Superior temporal gyrus (tissue), 1 donor: ENCODE measurements around the gene PRKG2.
A peak's percentile ranks its signal among the peaks of the same experiment; 100 is the strongest.

Experiments used
- DNase-seq: peaks from one replicate; pipeline ENCODE4 v3.0.0-alpha.2; 2016; ENCODE audit errors: extremely low spot score

The PRKG2 gene

GRCh38 chr4:81215931-81216330 lies 909 bp upstream of the PRKG2 start:
- DNase-seq, result no peak

DNA sequence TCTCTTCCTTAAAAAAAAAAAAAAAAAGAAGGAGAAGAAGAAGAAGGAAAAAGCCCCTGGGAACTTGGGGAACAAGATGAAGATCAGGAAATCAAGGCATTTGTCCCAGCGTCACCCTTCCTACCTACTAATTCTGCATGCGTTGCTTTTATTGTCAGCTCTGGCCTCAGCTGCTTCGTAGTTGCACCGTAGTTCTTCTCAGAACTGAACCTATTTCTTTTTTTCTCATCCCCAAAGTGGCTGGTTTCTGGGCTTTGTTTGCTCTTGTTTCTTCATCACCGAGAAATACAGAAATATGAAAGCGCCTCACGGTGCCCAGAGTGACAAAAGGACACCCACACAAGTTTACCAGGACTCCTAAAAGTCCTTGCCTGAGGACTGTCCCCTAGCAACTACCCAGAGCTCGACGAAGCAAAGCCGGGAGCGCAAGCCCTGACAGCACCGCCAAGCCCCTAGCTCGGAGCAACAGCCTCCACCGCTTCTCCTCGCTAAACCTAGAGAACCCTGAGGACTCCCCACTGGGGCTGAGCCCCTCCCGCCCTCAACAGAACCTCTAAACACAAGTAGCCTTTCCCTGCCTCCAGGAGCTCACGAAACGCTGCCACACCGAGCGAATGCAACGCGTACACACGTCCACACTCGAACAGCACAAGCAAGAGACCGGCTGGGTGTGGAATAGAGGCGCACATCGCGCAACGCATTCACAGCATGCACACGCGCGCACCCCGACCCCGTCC lies 710 bp downstream of the PRKG2 start:
- DNase-seq, result no peak

DNA sequence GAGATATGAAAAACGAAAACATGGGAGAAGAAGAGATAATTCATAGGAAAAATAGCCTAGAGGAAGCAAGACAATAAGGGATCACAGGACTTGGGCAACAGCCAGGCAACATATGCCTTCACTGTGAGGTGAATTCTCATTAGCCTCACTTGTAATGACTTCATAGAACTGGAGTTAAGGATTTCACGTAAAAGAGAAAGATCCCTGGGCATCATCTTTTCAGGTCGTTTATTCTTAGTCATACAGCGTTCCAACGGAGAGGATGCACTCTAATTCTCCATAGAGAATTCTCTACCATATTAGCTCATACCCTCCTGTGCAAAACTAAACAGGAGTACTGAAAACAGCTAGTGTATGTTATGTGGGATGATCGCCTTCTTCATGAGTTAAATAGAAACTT lies 1.4 kb downstream of the PRKG2 start:
- no peak for DNase-seq

GRCh38 chr4:81211956-81212355 lies 3.1 kb downstream of the PRKG2 start:
- no peak for DNase-seq

DNA sequence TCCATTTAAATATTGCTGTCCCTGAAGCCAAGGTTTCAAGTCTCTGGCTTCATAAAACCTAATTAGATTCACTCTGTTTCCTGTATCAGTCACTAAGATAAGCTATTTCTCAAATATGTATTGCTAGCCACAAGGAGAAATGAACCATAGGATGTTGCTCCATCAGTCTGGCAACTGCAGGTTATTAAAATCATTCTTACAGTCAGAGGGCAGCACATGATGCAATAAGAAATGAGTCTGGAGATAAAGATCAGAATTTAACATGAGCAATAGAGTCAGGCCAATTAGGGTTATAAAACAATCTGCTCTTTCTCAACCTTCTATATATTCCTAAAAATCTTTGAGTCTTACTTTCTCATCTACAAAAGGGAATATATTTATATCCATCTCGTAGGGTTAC lies 7.2 kb downstream of the PRKG2 start:
- DNase-seq, result no peak

GRCh38 chr4:81205302-81205701 lies 9.7 kb downstream of the PRKG2 start:
- no peak for DNase-seq

DNA sequence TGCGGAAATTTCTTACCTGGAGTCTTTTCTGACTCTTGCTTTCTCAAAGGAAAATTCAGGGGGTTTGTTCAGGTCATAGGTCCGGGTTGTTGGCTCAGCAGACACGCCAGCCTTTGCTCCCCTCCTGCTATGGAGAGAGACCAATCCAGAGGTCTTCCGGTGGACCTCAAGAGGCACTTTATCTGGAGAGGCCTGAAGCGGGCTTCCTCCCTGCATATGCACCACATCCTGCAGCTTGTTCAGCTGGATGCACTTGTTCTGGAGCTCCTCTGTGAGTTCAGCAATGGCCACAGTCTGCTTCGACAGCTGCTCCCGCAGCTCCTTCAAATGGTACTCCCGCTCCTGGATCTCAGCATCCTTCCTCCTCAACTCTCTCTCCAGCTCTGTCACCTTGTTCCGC lies 10.5 kb downstream of the PRKG2 start:
- no peak for DNase-seq

DNA sequence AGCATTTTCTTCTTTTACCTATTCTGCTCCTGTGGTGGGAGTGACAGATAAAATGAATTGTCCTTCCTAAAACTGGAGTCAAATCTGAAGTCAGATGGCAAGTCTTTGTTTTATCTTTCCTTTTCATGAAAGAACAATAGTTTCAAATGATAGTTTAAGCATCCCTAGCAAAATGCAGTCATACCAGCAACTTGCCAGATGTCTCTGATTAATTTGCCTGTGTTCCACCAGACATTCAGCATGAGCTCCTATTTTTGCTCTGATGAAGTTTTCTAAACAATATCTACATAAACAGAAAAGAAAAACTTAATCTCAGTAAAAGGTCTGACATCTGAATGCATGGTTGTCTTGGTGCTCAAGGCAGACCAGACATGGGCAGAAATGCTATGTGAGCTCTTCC lies 15.2 kb downstream of the PRKG2 start:
- no peak for DNase-seq

- no peak for DNase-seq
These were observed 16.4 kb downstream of the PRKG2 start for GRCh38 chr4:81198609-81199008.

DNA sequence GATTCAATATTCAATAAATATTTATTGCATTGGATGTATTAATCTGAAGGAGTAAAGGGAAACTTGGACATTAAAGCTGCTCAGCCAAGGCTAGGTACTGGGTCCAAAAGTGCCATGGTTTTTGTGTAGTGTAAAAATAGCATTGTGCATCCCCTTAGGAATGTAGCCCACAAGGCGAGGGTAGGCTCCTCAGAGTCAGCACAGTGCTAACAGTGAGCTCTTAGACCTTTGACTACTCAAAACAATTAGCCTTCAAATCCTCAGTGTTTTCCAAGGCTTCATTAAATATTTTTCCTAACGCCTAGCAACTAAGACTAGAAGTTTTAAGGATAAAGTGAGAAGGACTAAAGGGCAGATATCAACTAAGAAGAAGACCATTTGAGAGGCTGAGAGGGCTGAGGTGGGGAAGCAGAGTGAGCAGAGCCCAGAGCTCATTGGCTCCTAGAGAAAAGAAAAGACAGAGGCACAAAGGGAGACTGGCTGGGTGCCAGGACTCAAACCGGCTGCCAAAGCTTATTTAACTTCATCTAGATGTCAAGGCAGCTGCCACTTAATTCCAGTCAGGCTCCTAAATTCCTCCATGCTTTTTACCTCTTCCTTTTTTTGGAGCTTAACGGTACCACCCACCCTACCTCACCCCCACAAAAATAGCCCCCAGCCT lies 17.0 kb downstream of the PRKG2 start:
- DNase-seq, result no peak

DNA sequence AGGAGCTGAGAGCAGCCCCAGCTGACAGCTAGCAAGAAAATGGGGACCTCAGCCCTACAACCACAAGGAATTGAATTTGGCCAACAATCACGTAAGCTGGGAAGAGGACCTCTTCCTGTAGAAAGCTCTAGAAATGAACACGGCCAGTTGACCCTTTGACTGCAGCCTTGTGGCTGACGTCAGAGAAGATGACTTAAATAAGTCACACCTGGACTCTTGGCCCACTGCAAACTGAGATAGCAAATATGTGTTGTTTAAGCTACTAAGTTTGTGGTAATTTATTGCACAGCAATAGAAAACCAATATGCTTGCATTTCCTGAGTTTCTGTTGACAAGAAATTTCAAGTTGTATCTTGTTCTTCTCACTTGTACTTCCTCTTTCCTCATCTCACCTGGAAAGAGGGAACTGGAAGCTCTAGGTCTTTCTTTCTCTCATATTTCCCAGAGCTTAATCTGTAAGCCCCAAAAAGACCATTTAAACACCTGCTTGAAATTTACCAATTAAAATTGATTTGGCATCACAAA lies 18.8 kb downstream of the PRKG2 start:
- DNase-seq, result no peak

GRCh38 chr4:81195475-81195874 lies 19.5 kb downstream of the PRKG2 start:
- DNase-seq, result no peak

DNA sequence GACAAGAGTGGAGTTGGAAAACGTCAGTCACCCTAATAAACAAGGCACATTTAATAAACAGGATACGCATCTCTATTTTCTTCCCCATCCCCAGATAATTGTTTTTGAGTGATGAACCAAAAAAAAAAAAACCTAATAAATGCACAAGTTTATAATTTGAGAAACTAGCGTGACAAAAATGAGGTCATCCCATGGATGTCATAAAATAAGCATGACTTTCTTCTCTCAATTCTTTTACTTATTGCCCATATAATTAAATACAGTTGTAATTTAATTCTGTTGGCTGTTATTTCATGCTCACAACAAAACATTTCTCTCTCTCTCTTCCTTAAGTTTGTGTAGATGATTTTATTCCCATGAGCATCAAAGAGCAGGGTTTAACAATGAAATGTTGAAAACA lies 20.7 kb downstream of the PRKG2 start:
- no peak for DNase-seq

DNA sequence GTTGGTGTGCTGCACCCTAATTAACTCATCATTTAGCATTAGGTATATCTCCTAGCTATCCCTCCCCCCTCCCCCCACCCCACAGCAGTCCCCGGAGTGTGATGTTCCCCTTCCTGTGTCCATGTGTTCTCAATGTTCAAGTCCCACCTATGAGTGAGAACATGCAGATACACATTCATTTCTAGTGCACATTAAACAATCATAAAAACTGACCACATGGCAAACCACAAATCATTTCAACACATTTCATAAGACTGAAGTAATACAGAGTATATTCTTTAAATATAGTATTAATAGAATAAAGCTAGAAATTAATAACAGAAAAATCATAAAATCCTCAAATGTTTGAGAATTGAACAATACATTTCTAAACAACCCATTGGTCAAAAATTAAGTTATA lies 34.1 kb downstream of the PRKG2 start:
- DNase-seq, result no peak

DNA sequence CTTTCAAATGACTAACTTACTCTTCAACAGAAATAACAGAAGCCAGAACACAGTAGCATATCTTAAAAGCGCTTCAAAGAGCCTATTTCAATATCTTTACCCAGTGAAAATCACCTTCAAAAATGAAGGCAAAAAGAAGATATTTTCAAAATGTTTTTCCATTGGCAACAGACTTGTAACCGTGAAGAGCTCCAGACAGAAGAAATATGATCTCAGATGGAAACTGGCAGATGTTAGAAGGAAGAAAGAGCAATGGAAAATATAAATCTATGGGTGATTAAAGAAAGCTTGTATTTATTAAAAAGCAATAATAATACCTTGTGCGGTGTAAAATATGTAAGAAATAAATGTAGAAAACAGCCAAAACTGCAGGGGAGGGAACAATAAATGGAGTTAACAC lies 35.7 kb downstream of the PRKG2 start:
- DNase-seq, result no peak

DNA sequence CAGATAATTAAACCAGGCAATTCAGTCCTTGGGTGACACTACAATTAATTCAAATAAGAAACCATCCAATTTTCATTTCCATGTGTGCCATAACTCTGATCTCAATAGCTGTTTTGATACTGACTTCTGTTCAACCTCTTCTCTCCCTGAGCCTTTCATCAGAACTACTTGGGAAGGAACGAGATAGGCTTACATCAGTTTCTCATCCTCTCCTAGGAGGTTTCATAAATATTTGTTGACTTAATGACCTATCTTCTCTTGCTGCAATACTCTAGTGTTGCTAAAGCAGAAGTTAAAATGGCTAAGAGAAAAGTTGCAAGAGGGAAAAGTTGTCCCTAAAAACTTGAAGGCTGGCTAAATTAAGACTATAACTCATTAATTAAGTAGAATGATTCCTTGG lies 41.8 kb downstream of the PRKG2 start:
- DNase-seq, result no peak

DNA sequence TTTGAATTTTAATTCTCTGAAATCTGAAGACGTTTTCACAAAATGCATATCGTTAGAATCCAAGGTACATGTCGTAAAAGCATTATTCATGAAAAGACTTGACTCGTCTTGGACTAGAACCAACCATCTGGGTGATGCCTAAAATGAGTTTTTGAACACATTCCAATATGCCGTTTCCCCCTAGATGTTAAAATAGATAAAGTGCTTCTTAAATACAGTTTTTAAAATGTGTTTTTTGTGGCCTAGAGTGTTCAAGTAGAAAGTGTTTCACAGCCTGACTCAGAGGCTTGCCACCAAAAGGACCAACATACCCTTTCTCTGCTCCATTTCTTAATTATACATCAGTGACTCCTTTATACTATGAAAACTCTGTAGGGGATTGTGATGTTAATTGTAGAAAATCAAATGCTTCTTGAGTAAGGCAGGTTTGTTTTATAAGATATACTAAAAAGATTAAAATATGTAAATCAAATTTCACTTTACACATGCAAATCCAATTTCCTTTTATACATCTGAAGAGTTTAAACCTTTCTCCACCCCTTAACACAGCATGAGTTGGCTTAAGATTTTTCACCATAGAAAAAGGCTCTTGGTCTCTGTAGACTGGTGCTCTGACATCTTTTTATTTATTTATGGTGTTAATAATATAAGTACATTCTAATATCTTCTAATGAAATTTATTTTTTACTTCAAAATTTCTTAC lies 48.4 kb downstream of the PRKG2 start:
- DNase-seq, result peak; percentile 24

- no peak for DNase-seq
These were observed 49.1 kb downstream of the PRKG2 start for GRCh38 chr4:81165861-81166430.

GRCh38 chr4:81164623-81165416 lies 50.2 kb downstream of the PRKG2 start:
- DNase-seq, result no peak

DNA sequence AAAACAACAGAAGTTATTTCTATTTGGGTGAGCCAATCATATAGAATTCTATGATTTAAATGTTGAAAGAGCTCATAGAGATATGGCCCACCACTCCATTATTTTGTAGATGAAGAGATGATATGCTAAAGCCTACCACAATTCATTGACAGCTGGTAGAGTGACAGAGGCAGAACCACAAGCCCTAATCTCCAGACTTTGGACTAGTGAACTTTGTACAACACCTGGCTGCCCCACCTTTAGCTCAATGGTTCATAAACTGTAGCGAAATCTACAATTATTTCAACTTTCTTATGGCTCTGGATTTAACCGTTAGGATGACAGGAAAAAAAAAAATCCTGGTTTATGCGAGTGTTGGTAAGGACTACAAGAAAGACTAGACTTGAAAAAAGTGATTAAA lies 50.9 kb downstream of the PRKG2 start:
- DNase-seq, result no peak

GRCh38 chr4:81162752-81163458 lies 52.1 kb downstream of the PRKG2 start:
- DNase-seq, result no peak
